ENCODE results near the gene RNASE3.
"Not testable (repeated sequence)": the region's sequence is repeated elsewhere in the genome, so short reads cannot be mapped to it uniquely, and the experiment has no call there.

RNASE3 gene

GRCh38 chr14:20891126-20891825 is at the start of gene RNASE3:
Gene RNASE3, plus strand, starts transcription at chr14:20891385. Its CDS starts 302 bp downstream, at chr14:20891687.
- DNase-seq (ENCODE audit: low read depth, low spot score); H3K4me3 ChIP-seq (ENCODE audit: low read depth, low read length); in situ Hi-C loops (cut with HindIII; ENCODE audit: low sequenced_read_pairs): not testable (repeated sequence)

- TF ChIP-seq CTCF (IDR thresholded peaks at IDR 0.05; ENCODE audit: low read depth, low read length), result no peak
- no peak overlapping the region for H3K4me3 ChIP-seq (ENCODE audit: low read depth, low read length)
- no peak for DNase-seq (ENCODE audit: low read depth, low spot score)
- in situ Hi-C loops (cut with HindIII; ENCODE audit: low sequenced_read_pairs), result no loop called here
Measured at GRCh38 chr14:20846560-20846959, 44.6 kb upstream of the RNASE3 start.

GRCh38 chr14:20848316-20848954 is 42.8 kb upstream of the RNASE3 start:
- no peak overlapping the region for H3K4me3 ChIP-seq (ENCODE audit: low read depth, low read length)
- peak; percentile 2 for DNase-seq (ENCODE audit: low read depth, low spot score)
- no peak for TF ChIP-seq CTCF (IDR thresholded peaks at IDR 0.05; ENCODE audit: low read depth, low read length)
- in situ Hi-C loops (cut with HindIII; ENCODE audit: low sequenced_read_pairs), result no loop called here

- DNase-seq (ENCODE audit: low read depth, low spot score), result no peak
- no peak overlapping the region for H3K4me3 ChIP-seq (ENCODE audit: low read depth, low read length)
- no peak for TF ChIP-seq CTCF (IDR thresholded peaks at IDR 0.05; ENCODE audit: low read depth, low read length)
- in situ Hi-C loops (cut with HindIII; ENCODE audit: low sequenced_read_pairs), result no loop called here
Measured at GRCh38 chr14:20848955-20849570, 42.1 kb upstream of the RNASE3 start.

- H3K4me3 ChIP-seq (ENCODE audit: low read depth, low read length), result no peak overlapping the region
- no peak for DNase-seq (ENCODE audit: low read depth, low spot score)
- TF ChIP-seq CTCF (IDR thresholded peaks at IDR 0.05; ENCODE audit: low read depth, low read length), result no peak
- in situ Hi-C loops (cut with HindIII; ENCODE audit: low sequenced_read_pairs), result no loop called here
Measured at GRCh38 chr14:20853042-20853441, 38.1 kb upstream of the RNASE3 start.

- no peak overlapping the region for H3K4me3 ChIP-seq (ENCODE audit: low read depth, low read length)
- DNase-seq (ENCODE audit: low read depth, low spot score), result peak; percentile 50
- in situ Hi-C loops (cut with HindIII; ENCODE audit: low sequenced_read_pairs), result no loop called here
- TF ChIP-seq CTCF (IDR thresholded peaks at IDR 0.05; ENCODE audit: low read depth, low read length), result peak; percentile 54
Measured at GRCh38 chr14:20855652-20856291, 35.4 kb upstream of the RNASE3 start.

Data from astrocyte of the spinal cord (primary cell).